Endothelial cell of umbilical vein (primary cell): ENCODE results near the gene SPTLC2. TPM values are rescaled to one million over a fixed set of nuclear protein-coding genes. Genes with fewer than 3 reads are reported as not detected.

Experiments
- BruUV-seq: library from RNA; stranded (reverse); fragments of 400-500 nt; replicated peaks from 2 replicates; lab custom pipeline; 2021; lab: Mats Ljungman, UMichigan
- CTCF ChIA-PET: fragments of 300-600, 350-600 bp; sonication (Branson Sonifier 250); formaldehyde crosslinking; loops from one replicate; lab custom pipeline; 2021; ENCODE audit warnings: antibody characterized with exemption, inconsistent platforms; lab: Charles Lee
- POLR2A ChIA-PET: fragments of 300-600, 350-600 bp; sonication (Branson Sonifier 250); formaldehyde crosslinking; loops from one replicate; lab custom pipeline; 2021; ENCODE audit warnings: antibody characterized with exemption, inconsistent platforms; lab: Charles Lee
- DNase-seq: peaks from one replicate; pipeline ENCODE4 v3.0.0-alpha.2; 2011; ENCODE audit warnings: low read depth, low spot score
- FAIRE-seq: peaks from 2 replicates; lab custom pipeline; 2011; peaks lifted over from hg19 to GRCh38; lab: Jason Lieb, UNC
- H2AFZ ChIP-seq: 2 replicates; pipeline ENCODE4 v1.6.0; 2012; ENCODE audit warnings: low read depth, low read length, control low read depth, inconsistent platforms
- H3K27ac ChIP-seq: 2 replicates; pipeline ENCODE4 v1.5.1; 2011; ENCODE audit warnings: low read depth, mild to moderate bottlenecking, control low read depth, low read length, moderate library complexity; ENCODE audit not compliant: insufficient read depth
- H3K27me3 ChIP-seq, 2 experiments: 2 replicates each; pipeline versions ENCODE4 v1.6.0 to v1.6.1; 2011; ENCODE audit warnings: low read length in 2 of 2, mixed read lengths in 1 of 2; ENCODE audit not compliant: control insufficient read depth in 2 of 2, insufficient read depth in 2 of 2
- H3K36me3 ChIP-seq, 2 experiments: 2 replicates in 1 of 2; 3 replicates in 1 of 2; pipeline ENCODE4 v1.5.1; 2011; ENCODE audit warnings: low read length in 2 of 2, mild to moderate bottlenecking in 1 of 2, moderate library complexity in 1 of 2; ENCODE audit not compliant: control insufficient read depth in 2 of 2, insufficient read depth in 2 of 2; ENCODE audit errors: extremely low read depth in 1 of 2
- H3K4me1 ChIP-seq: 3 replicates; pipeline ENCODE4 v1.5.1; 2011; ENCODE audit warnings: mild to moderate bottlenecking, low read length; ENCODE audit not compliant: control insufficient read depth, insufficient read depth; ENCODE audit errors: extremely low read depth
- H3K4me2 ChIP-seq: 2 replicates; pipeline ENCODE4 v1.6.1; 2011; ENCODE audit warnings: low read length, control low read depth, mixed read lengths; ENCODE audit not compliant: insufficient read depth
- H3K4me3 ChIP-seq, 3 experiments: fragments of 200-600 bp in 1 of 3; sonication (generic), shearing (Covaris generic) in 1 of 3; replicated peaks in 1 of 3; 2 replicates each; pipeline ENCODE4 v1.5.1; 2011 to 2016; ENCODE audit warnings: control low read depth in 3 of 3, low read length in 3 of 3, mild to moderate bottlenecking in 2 of 3, inconsistent platforms in 1 of 3, low read depth in 1 of 3, moderate library complexity in 1 of 3; ENCODE audit not compliant: insufficient read depth in 1 of 3
- H3K79me2 ChIP-seq: 2 replicates; pipeline ENCODE4 v1.6.0; 2012; ENCODE audit warnings: low read length, inconsistent platforms; ENCODE audit not compliant: control insufficient read depth, insufficient read depth
- H3K9ac ChIP-seq: replicated peaks from 2 replicates; pipeline ENCODE3; 2011; ENCODE audit warnings: low read length, control low read depth; ENCODE audit not compliant: insufficient read depth; ENCODE audit errors: extremely low read depth
- H3K9me1 ChIP-seq: replicated peaks from 3 replicates; pipeline ENCODE4 v1.6.0; 2011; ENCODE audit warnings: mild to moderate bottlenecking, low read length; ENCODE audit not compliant: control insufficient read depth, insufficient read depth; ENCODE audit errors: extremely low read depth
- H3K9me3 ChIP-seq: replicated peaks from 2 replicates; pipeline ENCODE4 v1.5.1; 2012; ENCODE audit warnings: low read length, inconsistent platforms; ENCODE audit not compliant: control insufficient read depth, insufficient read depth
- H4K20me1 ChIP-seq: replicated peaks from 2 replicates; pipeline ENCODE3; 2011; ENCODE audit warnings: mild to moderate bottlenecking, low read length; ENCODE audit not compliant: control insufficient read depth, insufficient read depth; ENCODE audit errors: extremely low read depth
- EZH2 ChIP-seq: IDR thresholded peaks from 2 replicates; pipeline ENCODE4 v1.6.1; 2012; ENCODE audit warnings: borderline replicate concordance, low read depth, mild to moderate bottlenecking, moderate library complexity, low read length, inconsistent platforms; ENCODE audit not compliant: severe bottlenecking
- FOS ChIP-seq: IDR thresholded peaks from 2 replicates; pipeline ENCODE4 v1.6.1; 2011; ENCODE audit warnings: mild to moderate bottlenecking, low read length, moderate library complexity, borderline replicate concordance; ENCODE audit not compliant: insufficient read depth
- GATA2 ChIP-seq: IDR thresholded peaks from 2 replicates; pipeline ENCODE4 v1.7.0; 2011; ENCODE audit warnings: low read depth, mild to moderate bottlenecking, moderate library complexity, mixed read lengths, low read length; ENCODE audit not compliant: insufficient read length, insufficient read depth
- JUN ChIP-seq: IDR thresholded peaks from 2 replicates; pipeline ENCODE4 v1.6.1; 2011; ENCODE audit warnings: borderline replicate concordance, low read depth; ENCODE audit not compliant: insufficient read length, insufficient read depth
- MYC ChIP-seq: IDR thresholded peaks from one replicate; pipeline ENCODE4 v1.6.1; 2011; ENCODE audit warnings: mild to moderate bottlenecking, low read depth, low read length
- POLR2A ChIP-seq: IDR thresholded peaks from 2 replicates; pipeline ENCODE4 v1.6.1; 2012; ENCODE audit warnings: low read depth, mild to moderate bottlenecking, control low read depth, low read length
- POLR2AphosphoS5 ChIP-seq: IDR thresholded peaks from 2 replicates; pipeline ENCODE4 v1.6.1; 2012; ENCODE audit warnings: low read depth, mild to moderate bottlenecking, control low read depth, low read length, moderate library complexity; ENCODE audit not compliant: insufficient read depth
- dilution Hi-C: fragments of 300-500 bp; cut with MboI; formaldehyde crosslinking; loops from one replicate; pipeline ENCODE4 v1.15.0; 2019; ENCODE audit warnings: low sequenced_read_pairs; ENCODE audit not compliant: extremely low pct_ligation_motif_present
- intact Hi-C: fragments of 100-400 bp; cut with micrococcal nuclease; formaldehyde crosslinking; loops from one replicate; pipeline ENCODE4 v1.10.0; 2022
- polyA plus RNA-seq, 4 experiments: library from polyadenylated mRNA; depleted of rRNA in 3 of 4; stranded (reverse) in 3 of 4; unstranded in 1 of 4; fragments of >200 nt; gene quantifications; 2 replicates each; pipeline versions ENCODE4 v1.2.1 to v1.2.3, GENCODE V29; 2011 to 2012; ENCODE audit warnings: missing spikeins in 1 of 4
- total RNA-seq: library from RNA; stranded (reverse); gene quantifications from 2 replicates; pipeline ENCODE4 v1.2.3, GENCODE V29; 2021
- TF ChIP-seq, protein P1 (sequence below), 2 donors: IDR thresholded peaks; 1 replicate in 1 of 2; 2 replicates in 1 of 2; pipeline ENCODE4 v1.5.1; 2011; ENCODE audit warnings: low read length in 2 of 2, mild to moderate bottlenecking in 2 of 2, moderate library complexity in 2 of 2, control low read depth in 1 of 2, inconsistent platforms in 1 of 2, low read depth in 1 of 2; ENCODE audit not compliant: insufficient read depth in 1 of 2; ENCODE audit errors: extremely low read depth in 1 of 2
- TF ChIP-seq, protein P2 (sequence below): IDR thresholded peaks from 2 replicates; pipeline ENCODE4 v1.6.1; 2011; ENCODE audit not compliant: insufficient read depth, insufficient read length

SPTLC2 gene
- total and polyA plus RNA-seq, 2 donors (not counting 3 experiments of a cell fraction or from before 2014, with no cell fraction given), result 19.1 to 71.3 TPM

DNA sequence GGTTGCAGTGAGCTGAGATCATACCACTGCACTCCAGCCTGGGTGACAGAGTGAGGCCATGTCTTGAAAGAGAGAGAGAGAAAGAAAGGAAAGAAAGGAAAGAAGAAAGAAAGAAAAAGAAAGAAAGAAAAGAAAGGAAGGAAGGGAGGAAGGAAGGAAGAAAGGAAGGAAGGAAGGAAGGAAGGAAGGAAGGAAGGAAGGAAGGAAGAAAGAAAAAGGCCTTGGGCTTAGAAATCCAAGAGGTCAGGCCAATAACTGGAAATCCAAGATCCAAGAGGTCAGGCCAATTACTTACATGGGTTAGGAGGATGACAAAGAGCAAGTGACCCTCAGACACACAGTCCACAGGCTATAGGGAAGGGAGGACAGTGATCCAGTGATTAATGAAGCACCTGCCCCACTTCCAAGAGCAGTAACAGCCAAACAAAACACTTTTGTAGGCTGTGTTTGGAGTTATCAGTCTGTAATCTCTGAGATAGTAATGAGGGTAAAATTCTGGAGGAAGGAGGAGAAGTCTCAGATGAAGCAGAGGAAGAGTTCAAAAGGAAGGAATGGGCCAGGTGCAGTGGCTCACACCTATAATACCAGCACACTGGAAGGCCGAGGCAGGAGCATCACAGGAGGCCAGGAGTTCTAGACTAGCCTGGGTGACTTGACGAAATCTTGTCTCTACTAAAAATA, 32.2 kb upstream of the SPTLC2 start:
- H3K9me1 ChIP-seq, result no peaks in the 10 kb centered on the region
- no peak overlapping the region for H3K4me2 ChIP-seq
- dilution Hi-C loops (no loop called here), intact Hi-C loops (no loop called here)
- H2AFZ ChIP-seq, result no peak overlapping the region
- H3K4me1 ChIP-seq, result no peaks in the 10 kb centered on the region
- H3K27me3 ChIP-seq, result no peaks in the 10 kb centered on the region
- no peak overlapping the region for H3K4me3 ChIP-seq
- H4K20me1 ChIP-seq, result no peaks in the 10 kb centered on the region
- DNase-seq, result no peak
- POLR2A ChIA-PET, result no interaction called here
- H3K27ac ChIP-seq, result no peak overlapping the region
- no peaks in the 10 kb centered on the region for H3K9me3 ChIP-seq
- H3K79me2 ChIP-seq, result no peaks in the 10 kb centered on the region
- no peaks in the 10 kb centered on the region for H3K36me3 ChIP-seq
- no peak for TF ChIP-seq JUN
- TF ChIP-seq GATA2, result no peak
- no peak for TF ChIP-seq POLR2AphosphoS5
- no peak for TF ChIP-seq MYC
- TF ChIP-seq, protein P1, sequence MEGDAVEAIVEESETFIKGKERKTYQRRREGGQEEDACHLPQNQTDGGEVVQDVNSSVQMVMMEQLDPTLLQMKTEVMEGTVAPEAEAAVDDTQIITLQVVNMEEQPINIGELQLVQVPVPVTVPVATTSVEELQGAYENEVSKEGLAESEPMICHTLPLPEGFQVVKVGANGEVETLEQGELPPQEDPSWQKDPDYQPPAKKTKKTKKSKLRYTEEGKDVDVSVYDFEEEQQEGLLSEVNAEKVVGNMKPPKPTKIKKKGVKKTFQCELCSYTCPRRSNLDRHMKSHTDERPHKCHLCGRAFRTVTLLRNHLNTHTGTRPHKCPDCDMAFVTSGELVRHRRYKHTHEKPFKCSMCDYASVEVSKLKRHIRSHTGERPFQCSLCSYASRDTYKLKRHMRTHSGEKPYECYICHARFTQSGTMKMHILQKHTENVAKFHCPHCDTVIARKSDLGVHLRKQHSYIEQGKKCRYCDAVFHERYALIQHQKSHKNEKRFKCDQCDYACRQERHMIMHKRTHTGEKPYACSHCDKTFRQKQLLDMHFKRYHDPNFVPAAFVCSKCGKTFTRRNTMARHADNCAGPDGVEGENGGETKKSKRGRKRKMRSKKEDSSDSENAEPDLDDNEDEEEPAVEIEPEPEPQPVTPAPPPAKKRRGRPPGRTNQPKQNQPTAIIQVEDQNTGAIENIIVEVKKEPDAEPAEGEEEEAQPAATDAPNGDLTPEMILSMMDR (IDR thresholded peaks at IDR 0.05; ENCODE audit: extremely low read depth in 1 of 2, insufficient read depth in 1 of 2, low read depth in 1 of 2, low read length in 2 of 2), result no peak
- no peak for TF ChIP-seq POLR2A
- no peak for TF ChIP-seq EZH2
- no peak for TF ChIP-seq FOS
- TF ChIP-seq, protein P2, sequence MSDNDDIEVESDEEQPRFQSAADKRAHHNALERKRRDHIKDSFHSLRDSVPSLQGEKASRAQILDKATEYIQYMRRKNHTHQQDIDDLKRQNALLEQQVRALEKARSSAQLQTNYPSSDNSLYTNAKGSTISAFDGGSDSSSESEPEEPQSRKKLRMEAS, result no peak
- FAIRE-seq, result no peak
- H3K9ac ChIP-seq, result no peak overlapping the region
- CTCF ChIA-PET, result interaction anchor here (1.1 kb wide), 1 partner anchor 10 kb away, joined by 3 read pairs; no protein-coding TSS in a partner anchor
- no TSS peak for BruUV-seq
